A673 (cell line): ENCODE data around the gene ARHGAP32. TPM values are rescaled to one million over a fixed set of nuclear protein-coding genes. Genes with fewer than 3 reads are reported as not detected.

Experiments
- BruUV-seq: library from RNA; stranded (reverse); fragments of 400-500 nt; replicated peaks from 2 replicates; lab custom pipeline; 2021; lab: Mats Ljungman, UMichigan
- CTCF ChIA-PET: fragments of 300-600 bp; sonication (Branson Sonifier 250); formaldehyde crosslinking; loops from one replicate; lab custom pipeline; 2022; ENCODE audit warnings: antibody characterized with exemption; lab: Charles Lee
- POLR2A ChIA-PET: fragments of 300-600 bp; sonication (Branson Sonifier 250); formaldehyde crosslinking; loops from one replicate; lab custom pipeline; 2022; ENCODE audit warnings: antibody characterized with exemption; ENCODE audit not compliant: low non-redundant PET; lab: Charles Lee
- DNase-seq: peaks from one replicate; pipeline ENCODE4 v3.0.0-alpha.2; 2015; ENCODE audit warnings: low spot score
- H3K27ac ChIP-seq: fragments of 200-600 bp; sonication (generic); 2 replicates; pipeline ENCODE4 v1.5.1; 2016; ENCODE audit warnings: mixed run types, low read depth, mild to moderate bottlenecking, mixed read lengths, antibody characterized with exemption, low read length; ENCODE audit not compliant: poor library complexity, severe bottlenecking
- H3K27me3 ChIP-seq: fragments of 200-600 bp; sonication (generic); replicated peaks from 2 replicates; pipeline ENCODE4 v1.6.1; 2017; ENCODE audit warnings: mixed run types, low read depth, mild to moderate bottlenecking, mixed read lengths, antibody characterized with exemption, low read length; ENCODE audit not compliant: insufficient read depth, poor library complexity
- H3K36me3 ChIP-seq: fragments of 200-600 bp; sonication (generic); 2 replicates; pipeline ENCODE4 v1.6.1; 2016; ENCODE audit warnings: mixed run types, mild to moderate bottlenecking, mixed read lengths, antibody characterized with exemption, low read length; ENCODE audit not compliant: insufficient read depth, poor library complexity, severe bottlenecking
- H3K4me1 ChIP-seq: fragments of 200-600 bp; sonication (generic); 2 replicates; pipeline ENCODE4 v1.6.1; 2017; ENCODE audit warnings: mixed run types, mild to moderate bottlenecking, mixed read lengths, antibody characterized with exemption, low read length; ENCODE audit not compliant: insufficient read depth, poor library complexity, severe bottlenecking
- H3K4me3 ChIP-seq: fragments of 200-600 bp; sonication (generic); 2 replicates; pipeline ENCODE4 v1.5.1; 2016; ENCODE audit warnings: low read depth, mixed run types, mild to moderate bottlenecking, mixed read lengths, low read length; ENCODE audit not compliant: poor library complexity, severe bottlenecking
- H3K9me3 ChIP-seq: fragments of 200-600 bp; sonication (generic); 2 replicates; pipeline ENCODE4 v1.6.1; 2016; ENCODE audit warnings: mixed run types, low read depth, mild to moderate bottlenecking, mixed read lengths, antibody characterized with exemption, low read length; ENCODE audit not compliant: poor library complexity, severe bottlenecking
- EZH2 ChIP-seq: fragments of 200-600 bp; sonication (generic); IDR thresholded peaks from 2 replicates; pipeline ENCODE4 v1.6.1; 2017; ENCODE audit warnings: borderline replicate concordance, low read depth, mild to moderate bottlenecking, mixed read lengths, antibody characterized with exemption, low read length; ENCODE audit not compliant: poor library complexity, severe bottlenecking
- intact Hi-C: fragments of 100-400 bp; cut with micrococcal nuclease; formaldehyde crosslinking; loops from one replicate; pipeline ENCODE4 v1.10.0; 2022; ENCODE audit not compliant: unreplicated experiment
- total RNA-seq: library from RNA; stranded (reverse); gene quantifications from 2 replicates; pipeline ENCODE4 v1.2.3, GENCODE V29; 2021
- TF ChIP-seq, protein P1 (sequence below): fragments of 300-800, 200-600 bp; sonication (generic); conservative IDR thresholded peaks from 2 replicates; pipeline ENCODE4 v1.5.1; 2017; ENCODE audit warnings: low read depth, mild to moderate bottlenecking, antibody characterized with exemption, low read length, moderate library complexity, mixed read lengths

The ARHGAP32 gene
- total RNA-seq, 1 experiment from 2014 or later, result 42.8 TPM

DNA sequence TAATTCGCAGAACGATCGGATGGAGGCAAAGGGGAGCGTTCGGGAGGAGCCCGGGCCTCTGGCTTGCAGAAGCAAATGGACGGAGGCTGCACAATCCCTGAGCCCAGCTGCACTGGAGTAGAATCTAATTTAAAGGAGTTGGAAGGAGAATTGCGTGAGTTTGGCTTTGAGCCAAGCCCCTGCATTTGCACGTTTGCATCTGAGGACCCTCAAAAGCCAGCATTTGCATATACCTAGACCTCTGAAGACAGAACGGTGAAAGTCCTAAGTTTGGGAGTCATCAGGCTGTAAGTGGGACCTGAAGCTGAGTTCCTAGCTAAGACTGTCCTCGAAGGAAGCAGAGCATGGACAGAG, 265.0 kb downstream of the ARHGAP32 start:
- Histone ChIP-seq H3K36me3 (no peaks in the 10 kb centered on the region), H3K4me3 (no peak overlapping the region), H3K27ac (no peak overlapping the region), H3K27me3 (no peaks in the 10 kb centered on the region), H3K4me1 (peaks cover 9% of the 10 kb centered on the region), H3K9me3 (no peaks in the 10 kb centered on the region)
- ChIA-PET POLR2A (interaction anchor here (0.6 kb wide), 1 partner anchor 170 kb away, joined by 3 read pairs; no protein-coding TSS in a partner anchor), CTCF (no interaction called here)
- intact Hi-C loops, result no loop called here
- TF ChIP-seq EZH2, result no peak
- TF ChIP-seq, protein P1, sequence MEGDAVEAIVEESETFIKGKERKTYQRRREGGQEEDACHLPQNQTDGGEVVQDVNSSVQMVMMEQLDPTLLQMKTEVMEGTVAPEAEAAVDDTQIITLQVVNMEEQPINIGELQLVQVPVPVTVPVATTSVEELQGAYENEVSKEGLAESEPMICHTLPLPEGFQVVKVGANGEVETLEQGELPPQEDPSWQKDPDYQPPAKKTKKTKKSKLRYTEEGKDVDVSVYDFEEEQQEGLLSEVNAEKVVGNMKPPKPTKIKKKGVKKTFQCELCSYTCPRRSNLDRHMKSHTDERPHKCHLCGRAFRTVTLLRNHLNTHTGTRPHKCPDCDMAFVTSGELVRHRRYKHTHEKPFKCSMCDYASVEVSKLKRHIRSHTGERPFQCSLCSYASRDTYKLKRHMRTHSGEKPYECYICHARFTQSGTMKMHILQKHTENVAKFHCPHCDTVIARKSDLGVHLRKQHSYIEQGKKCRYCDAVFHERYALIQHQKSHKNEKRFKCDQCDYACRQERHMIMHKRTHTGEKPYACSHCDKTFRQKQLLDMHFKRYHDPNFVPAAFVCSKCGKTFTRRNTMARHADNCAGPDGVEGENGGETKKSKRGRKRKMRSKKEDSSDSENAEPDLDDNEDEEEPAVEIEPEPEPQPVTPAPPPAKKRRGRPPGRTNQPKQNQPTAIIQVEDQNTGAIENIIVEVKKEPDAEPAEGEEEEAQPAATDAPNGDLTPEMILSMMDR, result no peak
- BruUV-seq, result no TSS peak
- no peak for DNase-seq

DNA sequence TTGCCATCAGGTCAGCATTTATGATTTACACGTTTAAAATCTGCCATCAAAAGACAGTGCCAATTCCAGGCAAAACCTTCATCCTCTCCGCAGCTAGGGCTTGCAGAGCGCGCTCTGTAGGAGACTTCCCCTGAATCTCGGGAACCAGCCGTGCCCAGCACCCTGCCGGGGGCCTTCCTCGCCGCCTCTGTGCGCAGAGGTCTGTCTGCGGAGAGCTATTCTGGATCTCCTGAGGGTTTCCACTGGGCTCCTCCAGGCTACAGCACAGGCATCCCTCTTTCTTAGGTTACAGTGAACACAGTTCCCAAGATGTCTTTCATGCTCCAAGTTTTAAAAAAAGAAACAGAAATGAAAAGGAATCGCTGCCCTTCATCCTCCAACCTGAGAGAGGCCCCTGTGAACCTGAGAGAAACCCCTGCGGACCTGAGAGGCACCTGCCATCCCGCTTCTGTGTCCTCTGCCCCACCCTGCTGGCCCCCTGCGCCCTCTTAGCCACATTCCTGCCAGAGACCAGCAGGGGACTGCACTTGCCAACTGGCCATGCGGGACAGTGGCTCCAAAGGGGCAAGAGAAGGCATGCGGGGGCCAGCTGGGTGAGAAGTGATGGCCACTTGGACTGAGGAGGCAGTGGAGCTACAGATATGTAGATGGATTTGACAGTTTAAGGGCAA, 265.6 kb downstream of the ARHGAP32 start:
- no peak for TF ChIP-seq EZH2
- TF ChIP-seq, protein P1, result no peak
- CTCF ChIA-PET, result interaction anchor here (0.7 kb wide), 2 partner anchors 11 to 38 kb away, joined by 3 to 6 read pairs; no protein-coding TSS in a partner anchor
- POLR2A ChIA-PET, result no interaction called here

DNA sequence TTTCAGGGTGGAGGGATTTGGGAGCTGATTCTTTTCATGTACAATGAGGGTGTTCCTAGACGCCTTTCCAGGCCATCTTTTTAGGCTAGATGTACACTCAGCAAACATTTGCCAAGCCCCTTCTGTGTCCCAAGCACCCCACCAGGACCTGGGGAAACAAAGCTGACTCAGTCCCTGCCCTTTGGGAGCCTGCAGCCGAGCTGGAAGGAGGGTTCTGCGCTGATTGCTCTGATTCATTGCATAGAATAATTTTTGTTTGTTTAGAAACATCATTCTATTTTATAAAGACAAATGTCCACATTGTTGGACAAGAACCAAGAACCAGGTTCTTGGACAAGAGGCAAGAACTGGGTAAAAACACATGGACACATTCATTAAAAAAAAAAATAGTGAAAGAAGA, 266.1 kb downstream of the ARHGAP32 start:
- H3K4me1 ChIP-seq, result peaks cover 9% of the 10 kb centered on the region
- no peak for DNase-seq
- H3K27ac ChIP-seq, result no peak overlapping the region
- intact Hi-C loops, result no loop called here
- BruUV-seq, result no TSS peak
- no peak overlapping the region for H3K4me3 ChIP-seq
- TF ChIP-seq, protein P1, result no peak
- no peak for TF ChIP-seq EZH2
- ChIA-PET POLR2A (no interaction called here), CTCF (interaction anchor here (0.7 kb wide), 2 partner anchors 11 to 39 kb away, joined by 3 to 6 read pairs; no protein-coding TSS in a partner anchor)
- H3K27me3 ChIP-seq, result no peaks in the 10 kb centered on the region
- H3K36me3 ChIP-seq, result no peaks in the 10 kb centered on the region
- H3K9me3 ChIP-seq, result no peaks in the 10 kb centered on the region

More for the DNA sequence above, 265.6 kb downstream of the ARHGAP32 start:
- DNase-seq, result peak; percentile 45
- BruUV-seq, result no TSS peak
- Histone ChIP-seq H3K27ac (no peak overlapping the region), H3K36me3 (no peaks in the 10 kb centered on the region), H3K27me3 (no peaks in the 10 kb centered on the region), H3K9me3 (no peaks in the 10 kb centered on the region), H3K4me1 (peaks cover 9% of the 10 kb centered on the region), H3K4me3 (no peak overlapping the region)
- intact Hi-C loops, result no loop called here
